ENCODE data around the gene BABAM1.

DNA sequence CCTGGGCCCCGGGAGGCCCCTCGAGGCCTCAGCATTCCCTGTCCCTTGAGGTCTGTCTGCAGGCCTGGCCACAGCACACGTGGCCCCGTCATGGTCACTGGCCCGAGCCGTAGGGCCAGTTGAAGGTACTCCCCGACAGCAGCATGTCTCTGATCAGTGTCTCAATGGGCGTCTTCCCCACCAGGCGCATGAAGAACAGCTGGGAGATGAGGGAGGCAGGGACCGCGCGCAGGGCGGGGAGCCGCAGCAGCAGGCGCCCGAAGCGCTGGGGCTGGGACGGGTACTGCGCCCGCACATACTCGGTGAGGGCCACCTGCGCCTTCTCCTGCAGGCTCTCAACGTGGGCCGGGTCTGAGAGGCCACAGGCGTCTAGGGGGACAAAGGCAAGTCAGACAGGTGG is 35.0 kb upstream of the BABAM1 start:
- TF ChIP-seq, protein P1, sequence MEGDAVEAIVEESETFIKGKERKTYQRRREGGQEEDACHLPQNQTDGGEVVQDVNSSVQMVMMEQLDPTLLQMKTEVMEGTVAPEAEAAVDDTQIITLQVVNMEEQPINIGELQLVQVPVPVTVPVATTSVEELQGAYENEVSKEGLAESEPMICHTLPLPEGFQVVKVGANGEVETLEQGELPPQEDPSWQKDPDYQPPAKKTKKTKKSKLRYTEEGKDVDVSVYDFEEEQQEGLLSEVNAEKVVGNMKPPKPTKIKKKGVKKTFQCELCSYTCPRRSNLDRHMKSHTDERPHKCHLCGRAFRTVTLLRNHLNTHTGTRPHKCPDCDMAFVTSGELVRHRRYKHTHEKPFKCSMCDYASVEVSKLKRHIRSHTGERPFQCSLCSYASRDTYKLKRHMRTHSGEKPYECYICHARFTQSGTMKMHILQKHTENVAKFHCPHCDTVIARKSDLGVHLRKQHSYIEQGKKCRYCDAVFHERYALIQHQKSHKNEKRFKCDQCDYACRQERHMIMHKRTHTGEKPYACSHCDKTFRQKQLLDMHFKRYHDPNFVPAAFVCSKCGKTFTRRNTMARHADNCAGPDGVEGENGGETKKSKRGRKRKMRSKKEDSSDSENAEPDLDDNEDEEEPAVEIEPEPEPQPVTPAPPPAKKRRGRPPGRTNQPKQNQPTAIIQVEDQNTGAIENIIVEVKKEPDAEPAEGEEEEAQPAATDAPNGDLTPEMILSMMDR (IDR thresholded peaks at IDR 0.05), result no peak
- no peak for TF ChIP-seq ZFX (IDR thresholded peaks at IDR 0.05; ENCODE audit: borderline replicate concordance)
